H9 (cell line): ENCODE results near the gene LPO. TPM values are rescaled to one million over a fixed set of nuclear protein-coding genes. Genes with fewer than 3 reads are reported as not detected.

ENCODE experiments used
- DNase-seq: peaks from one replicate; pipeline ENCODE4 v3.0.0-alpha.2; 2017
- H2AFZ ChIP-seq: one replicate; pipeline ENCODE4 v1.6.1; 2013; ENCODE audit warnings: mild to moderate bottlenecking, low read length, control low read depth, moderate library complexity
- H2AK5ac ChIP-seq: 2 replicates; pipeline ENCODE4 v1.6.1; 2013; ENCODE audit warnings: low read length, control low read depth, mixed read lengths; ENCODE audit not compliant: insufficient read length
- H2BK120ac ChIP-seq: one replicate; pipeline ENCODE4 v1.6.1; 2013; ENCODE audit warnings: low read depth, mild to moderate bottlenecking, low read length, control low read depth, inconsistent platforms; ENCODE audit not compliant: poor library complexity, severe bottlenecking
- H2BK12ac ChIP-seq: 2 replicates; pipeline ENCODE4 v1.6.1; 2013; ENCODE audit warnings: low read length, control low read depth, mixed read lengths, low read depth; ENCODE audit not compliant: insufficient read length
- H2BK15ac ChIP-seq: 2 replicates; pipeline ENCODE4 v1.6.1; 2013; ENCODE audit warnings: low read depth, low read length, control low read depth
- H2BK20ac ChIP-seq: one replicate; pipeline ENCODE4 v1.6.1; 2013; ENCODE audit warnings: low read depth, mild to moderate bottlenecking, low read length, control low read depth, inconsistent platforms; ENCODE audit not compliant: poor library complexity, severe bottlenecking
- H2BK5ac ChIP-seq: 2 replicates; pipeline ENCODE4 v1.6.1; 2013; ENCODE audit warnings: low read length, control low read depth, mixed read lengths; ENCODE audit not compliant: insufficient read length
- H3K14ac ChIP-seq: 2 replicates; pipeline ENCODE4 v1.6.1; 2013; ENCODE audit warnings: low read length, control low read depth; ENCODE audit not compliant: insufficient read depth
- H3K18ac ChIP-seq: 2 replicates; pipeline ENCODE4 v1.6.1; 2013; ENCODE audit warnings: low read depth, mild to moderate bottlenecking, mixed read lengths, low read length, control low read depth; ENCODE audit not compliant: insufficient read length
- H3K23ac ChIP-seq: 2 replicates; pipeline ENCODE4 v1.6.1; 2013; ENCODE audit warnings: low read length, control low read depth, mixed read lengths, low read depth; ENCODE audit not compliant: insufficient read length
- H3K23me2 ChIP-seq: 2 replicates; pipeline ENCODE4 v1.6.1; 2013; ENCODE audit warnings: low read depth, mild to moderate bottlenecking, mixed read lengths, low read length, control low read depth; ENCODE audit not compliant: insufficient read length, poor library complexity, severe bottlenecking
- H3K27ac ChIP-seq: 2 replicates; pipeline ENCODE4 v1.5.1; 2013; ENCODE audit warnings: low read length, control low read depth, mixed read lengths, low read depth; ENCODE audit not compliant: insufficient read length
- H3K27me3 ChIP-seq: 2 replicates; pipeline ENCODE4 v1.6.1; 2013; ENCODE audit warnings: low read length, control low read depth, inconsistent platforms; ENCODE audit not compliant: insufficient read depth
- H3K4ac ChIP-seq: 2 replicates; pipeline ENCODE4 v1.6.1; 2013; ENCODE audit warnings: low read depth, mild to moderate bottlenecking, control low read depth, inconsistent platforms, low read length, moderate library complexity
- H3K4me1 ChIP-seq: 2 replicates; pipeline ENCODE4 v1.6.1; 2013; ENCODE audit warnings: low read length, control low read depth, inconsistent platforms; ENCODE audit not compliant: insufficient read depth
- H3K4me2 ChIP-seq: 2 replicates; pipeline ENCODE4 v1.6.1; 2013; ENCODE audit warnings: low read length, control low read depth, mixed read lengths; ENCODE audit not compliant: insufficient read length, insufficient read depth
- H3K56ac ChIP-seq: 2 replicates; pipeline ENCODE4 v1.6.1; 2013; ENCODE audit warnings: low read depth, mild to moderate bottlenecking, mixed read lengths, low read length, control low read depth; ENCODE audit not compliant: insufficient read length
- H3K79me1 ChIP-seq: 2 replicates; pipeline ENCODE4 v1.6.1; 2013; ENCODE audit warnings: low read depth, mild to moderate bottlenecking, moderate library complexity, low read length, control low read depth, inconsistent platforms; ENCODE audit not compliant: insufficient read depth, poor library complexity, severe bottlenecking
- H3K79me2 ChIP-seq: 2 replicates; pipeline ENCODE4 v1.6.1; 2013; ENCODE audit warnings: low read length, control low read depth, inconsistent platforms; ENCODE audit not compliant: insufficient read depth
- H3K9ac ChIP-seq: 2 replicates; pipeline ENCODE4 v1.6.1; 2013; ENCODE audit warnings: low read length, control low read depth, mixed read lengths; ENCODE audit not compliant: insufficient read length; ENCODE audit errors: extremely low read depth
- H3K9me3 ChIP-seq: one replicate; pipeline ENCODE4 v1.6.1; 2013; ENCODE audit warnings: low read depth, low read length, inconsistent platforms; ENCODE audit not compliant: control insufficient read depth
- H3T11ph ChIP-seq: one replicate; pipeline ENCODE4 v1.6.1; 2013; ENCODE audit warnings: mild to moderate bottlenecking, low read length, control low read depth, inconsistent platforms
- H4K20me1 ChIP-seq: one replicate; pipeline ENCODE4 v1.6.1; 2013; ENCODE audit not compliant: control insufficient read depth, insufficient read length, insufficient read depth
- H4K5ac ChIP-seq: 2 replicates; pipeline ENCODE4 v1.6.1; 2013; ENCODE audit warnings: low read depth, mild to moderate bottlenecking, mixed read lengths, low read length, control low read depth; ENCODE audit not compliant: insufficient read length
- H4K8ac ChIP-seq: replicated peaks from 2 replicates; pipeline ENCODE4 v1.6.1; 2013; ENCODE audit warnings: low read length, control low read depth, mixed read lengths, low read depth; ENCODE audit not compliant: insufficient read length
- H4K91ac ChIP-seq: 2 replicates; pipeline ENCODE4 v1.6.1; 2013; ENCODE audit warnings: low read depth, mild to moderate bottlenecking, moderate library complexity, mixed read lengths, low read length, control low read depth; ENCODE audit not compliant: insufficient read length
- H3K27ac Mint-ChIP-seq, 3 experiments: 2 replicates in 2 of 3; 3 replicates in 1 of 3; pipeline ENCODE4 v1.8.0; 2020 to 2021; ENCODE audit warnings: mixed read lengths in 3 of 3, mild to moderate bottlenecking in 1 of 3, moderate library complexity in 1 of 3
- H3K27me3 Mint-ChIP-seq: 2 replicates; pipeline ENCODE4 v1.8.0; 2021; ENCODE audit warnings: low read depth, mild to moderate bottlenecking, moderate library complexity, mixed read lengths
- H3K36me3 Mint-ChIP-seq, 3 experiments: 2 replicates in 2 of 3; 3 replicates in 1 of 3; pipeline ENCODE4 v1.8.0; 2020 to 2021; ENCODE audit warnings: low read depth in 3 of 3, mixed read lengths in 3 of 3; ENCODE audit not compliant: insufficient read depth in 1 of 3
- H3K4me1 Mint-ChIP-seq, 2 experiments: 2 replicates each; pipeline ENCODE4 v1.8.0; 2020; ENCODE audit warnings: mixed read lengths in 2 of 2
- H3K4me3 Mint-ChIP-seq, 2 experiments: 2 replicates in 1 of 2; 3 replicates in 1 of 2; pipeline ENCODE4 v1.8.0; 2020 to 2021; ENCODE audit warnings: mild to moderate bottlenecking in 2 of 2, mixed read lengths in 2 of 2, moderate library complexity in 1 of 2
- H3K9me3 Mint-ChIP-seq, 2 experiments: 2 replicates in 1 of 2; 3 replicates in 1 of 2; pipeline ENCODE4 v1.8.0; 2020; ENCODE audit warnings: mild to moderate bottlenecking in 2 of 2, mixed read lengths in 2 of 2, moderate library complexity in 1 of 2
- CTCF ChIP-seq: fragments of 200-600 bp; sonication (generic); conservative IDR thresholded peaks from 3 replicates; pipeline ENCODE4 v1.8.0; 2021; ENCODE audit warnings: antibody characterized with exemption, mild to moderate bottlenecking
- WGBS: extraction: QIAGEN DNeasy Blood & Tissue Kit; methylation state at CpG from one replicate; pipeline ENCODE4 v1.1.7; 2013; ENCODE audit warnings: missing lambda C conversion rate, low lambda C conversion rate, mixed read lengths; ENCODE audit not compliant: insufficient read length; ENCODE audit errors: extremely low coverage; 5-methylcytosine and 5-hydroxymethylcytosine counted together
- total RNA-seq: library from RNA; stranded (reverse); gene quantifications from 2 replicates; pipeline ENCODE4 v1.2.1, GENCODE V29; 2021

Gene LPO
- total RNA-seq, 1 experiment from 2014 or later = 0.17 TPM

GRCh38 chr17:58200024-58200633 lies 38.3 kb upstream of the LPO start:
- TF ChIP-seq CTCF = peak; percentile 83
- no peak overlapping the region for H2AFZ ChIP-seq

More at GRCh38 chr17:58200024-58200633, 38.3 kb upstream of the LPO start:
- H3K56ac ChIP-seq = no peak overlapping the region
- H3K4me1 Mint-ChIP-seq = peaks cover 0 to 4% of the 10 kb centered on the region in 2 experiments; a peak in 1 of 4 replicates
- H3K4me2 ChIP-seq = no peak overlapping the region
- H3T11ph ChIP-seq = no peak overlapping the region
- no peaks in the 10 kb centered on the region for H3K27me3 ChIP-seq
- H2BK20ac ChIP-seq = no peak overlapping the region
- no peak overlapping the region for H3K27ac Mint-ChIP-seq
- 0 out of 2 replicates have a peak overlapping the region, but pooled peaks have one; percentile 40 for H3K14ac ChIP-seq
- H3K4ac ChIP-seq = no peak overlapping the region
- H3K36me3 Mint-ChIP-seq = 0 out of 7 replicates have a peak, but pooled peaks cover 0 to under 1% (median 0%) of the 10 kb centered on the region in 3 experiments
- H3K79me2 ChIP-seq = no peaks in the 10 kb centered on the region
- no peak overlapping the region for H2BK5ac ChIP-seq
- no peaks in the 10 kb centered on the region for H3K4me1 ChIP-seq
- 0 out of 2 replicates have a peak overlapping the region, but pooled peaks have one; percentile 65 for H2BK15ac ChIP-seq
- no peak overlapping the region for H2AK5ac ChIP-seq
- H3K27ac ChIP-seq = no peak overlapping the region
- no peaks in the 10 kb centered on the region for H3K79me1 ChIP-seq
- no peak overlapping the region for H3K9ac ChIP-seq
- H3K9me3 Mint-ChIP-seq = no peaks in the 10 kb centered on the region
- H3K27me3 Mint-ChIP-seq = peaks cover 40% of the 10 kb centered on the region
- H4K20me1 ChIP-seq = no peaks in the 10 kb centered on the region
- no peaks in the 10 kb centered on the region for H3K9me3 ChIP-seq
- no peak overlapping the region for H3K4me3 Mint-ChIP-seq
- WGBS = no CpG with 5 or more reads among the region's 14 CpGs
- H2BK120ac ChIP-seq = no peak overlapping the region
- H2BK12ac ChIP-seq = no peak overlapping the region
- H3K23me2 ChIP-seq = no peaks in the 10 kb centered on the region
- no peak overlapping the region for H3K23ac ChIP-seq
- peak; percentile 93 for DNase-seq
- no peak overlapping the region for H4K8ac ChIP-seq
- H4K91ac ChIP-seq = no peak overlapping the region
- H4K5ac ChIP-seq = no peak overlapping the region
- H3K18ac ChIP-seq = peak overlapping the region; percentile 6
